ENCODE results near the gene KRTAP1-4.

Gene KRTAP1-4

GRCh38 chr17:41029633-41030245, at the start of gene KRTAP1-4:
KRTAP1-4 (minus strand) TSS chr17:41030195; CDS start chr17:41030078, 117 bp downstream.
- no peak for TF ChIP-seq CTCF (conservative IDR thresholded peaks at IDR 0.05; ENCODE audit: low read depth)
- ChIA-PET POLR2A (ENCODE audit: low non-redundant PET) (no interaction called here), CTCF (interaction anchor here (0.6 kb wide), 1 partner anchor 24 kb away, joined by 3 read pairs; no protein-coding TSS in a partner anchor)
- no peak within 1 kb of the TSS for H3K27ac ChIP-seq
- no peak for DNase-seq (ENCODE audit: low spot score)

GRCh38 chr17:41076788-41077187, 46.8 kb upstream of the KRTAP1-4 start:
- no peak overlapping the region for H3K27ac ChIP-seq
- CTCF ChIA-PET = no interaction called here
- TF ChIP-seq CTCF (conservative IDR thresholded peaks at IDR 0.05; ENCODE audit: low read depth) = no peak
- POLR2A ChIA-PET (ENCODE audit: low non-redundant PET) = no interaction called here
- DNase-seq (ENCODE audit: low spot score) = no peak

- H3K27ac ChIP-seq = no peak overlapping the region
- no peak for TF ChIP-seq CTCF (conservative IDR thresholded peaks at IDR 0.05; ENCODE audit: low read depth)
- DNase-seq (ENCODE audit: low spot score) = no peak
- CTCF ChIA-PET = no interaction called here
- POLR2A ChIA-PET (ENCODE audit: low non-redundant PET) = no interaction called here
Observed at GRCh38 chr17:41073676-41074075, 43.7 kb upstream of the KRTAP1-4 start.

- no peak for TF ChIP-seq CTCF (conservative IDR thresholded peaks at IDR 0.05; ENCODE audit: low read depth)
- DNase-seq (ENCODE audit: low spot score) = no peak
- ChIA-PET POLR2A (ENCODE audit: low non-redundant PET) (no interaction called here), CTCF (no interaction called here)
- H3K27ac ChIP-seq = no peak overlapping the region
Observed at GRCh38 chr17:41071606-41072360, 41.8 kb upstream of the KRTAP1-4 start.

- no peak for TF ChIP-seq CTCF (conservative IDR thresholded peaks at IDR 0.05; ENCODE audit: low read depth)
- no peak overlapping the region for H3K27ac ChIP-seq
- POLR2A ChIA-PET (ENCODE audit: low non-redundant PET) = no interaction called here
- CTCF ChIA-PET = no interaction called here
- DNase-seq (ENCODE audit: low spot score) = no peak
Observed at GRCh38 chr17:41069031-41069430, 39.0 kb upstream of the KRTAP1-4 start.

- no peak for DNase-seq (ENCODE audit: low spot score)
Observed at GRCh38 chr17:41067281-41067680, 37.3 kb upstream of the KRTAP1-4 start.

More at GRCh38 chr17:41067281-41067680, 37.3 kb upstream of the KRTAP1-4 start:
- no peak overlapping the region for H3K27ac ChIP-seq
- CTCF ChIA-PET = no interaction called here
- TF ChIP-seq CTCF (conservative IDR thresholded peaks at IDR 0.05; ENCODE audit: low read depth) = no peak
- POLR2A ChIA-PET (ENCODE audit: low non-redundant PET) = no interaction called here

Measured in RWPE1 (cell line).